AG04449 (cell line): ENCODE results near the gene SEC14L3.

Source experiments
- CTCF ChIA-PET: fragments of 350-600 bp; formaldehyde crosslinking; extraction: SDS; loops from one replicate; lab custom pipeline; 2021; ENCODE audit warnings: antibody characterized with exemption; lab: Yijun Ruan, JAX
- POLR2A ChIA-PET: fragments of 400-600, 350-600 bp; formaldehyde crosslinking; extraction: SDS; loops from one replicate; lab custom pipeline; 2020; ENCODE audit warnings: antibody characterized with exemption, inconsistent platforms; lab: Yijun Ruan, JAX
- DNase-seq: peaks from one replicate; pipeline ENCODE4 v3.0.0-alpha.2; 2010; ENCODE audit warnings: low read depth, low spot score
- H3K4me3 ChIP-seq: 2 replicates; pipeline ENCODE4 v1.5.1; 2011; ENCODE audit warnings: low read depth, mild to moderate bottlenecking, control low read depth, low read length
- CTCF ChIP-seq: IDR thresholded peaks from one replicate; pipeline ENCODE4 v1.5.1; 2011; ENCODE audit warnings: mild to moderate bottlenecking, moderate library complexity, low read length, control low read depth, inconsistent platforms; ENCODE audit not compliant: insufficient read depth; ENCODE audit errors: missing control alignments

Gene SEC14L3

GRCh38 chr22:30425327-30425615, 46.5 kb downstream of the SEC14L3 start:
- no peak for DNase-seq
- POLR2A ChIA-PET = interaction anchor here (0.6 to 5.4 kb wide), 3 partner anchors 11 to 35 kb away, joined by 3 to 46 read pairs (median 4); partner anchors contain the start of gene SEC14L2
- H3K4me3 ChIP-seq = peak overlapping the region; percentile 69
- TF ChIP-seq CTCF = no peak
- CTCF ChIA-PET = interaction anchor here (0.8 to 12.4 kb wide), 13 partner anchors 8 to 329 kb away, joined by 3 to 129 read pairs (median 7); partner anchors contain the start of genes CASTOR1, RNF215 and SEC14L2

GRCh38 chr22:30424534-30425326, 47.1 kb downstream of the SEC14L3 start:
- no peak for DNase-seq
- peak overlapping the region; percentile 69 for H3K4me3 ChIP-seq
- ChIA-PET POLR2A (interaction anchor here (0.6 to 5.4 kb wide), 11 partner anchors 8 to 164 kb away, joined by 3 to 46 read pairs (median 4); partner anchors contain the start of genes CCDC157, SEC14L2 and SF3A1), CTCF (interaction anchor here (0.8 to 12.4 kb wide), 16 partner anchors 9 to 330 kb away, joined by 3 to 129 read pairs (median 5); partner anchors contain the start of genes CASTOR1, RNF215, SEC14L2 and SLC35E4)
- TF ChIP-seq CTCF = no peak

GRCh38 chr22:30423959-30424533, 47.8 kb downstream of the SEC14L3 start:
- CTCF ChIA-PET = interaction anchor here (1.2 to 12.4 kb wide), 14 partner anchors 10 to 330 kb away, joined by 3 to 129 read pairs (median 6); partner anchors contain the start of genes CASTOR1, RNF215, SEC14L2 and SLC35E4
- POLR2A ChIA-PET = interaction anchor here (0.7 to 5.4 kb wide), 14 partner anchors 9 to 163 kb away, joined by 3 to 46 read pairs (median 4); partner anchors contain the start of genes CCDC157, RNF215, SEC14L2 and SF3A1
- no peak for TF ChIP-seq CTCF

GRCh38 chr22:30423301-30423958, 48.4 kb downstream of the SEC14L3 start:
- ChIA-PET CTCF (interaction anchor here (1.0 to 12.4 kb wide), 10 partner anchors 10 to 135 kb away, joined by 3 to 129 read pairs (median 6); partner anchors contain the start of genes CASTOR1, RNF215 and SEC14L2), POLR2A (interaction anchor here (0.7 to 5.4 kb wide), 14 partner anchors 10 to 162 kb away, joined by 3 to 46 read pairs (median 4); partner anchors contain the start of genes CCDC157, RNF215, SEC14L2 and SF3A1)
- DNase-seq = no peak
- TF ChIP-seq CTCF = no peak
- peak overlapping the region; percentile 66 for H3K4me3 ChIP-seq

More at GRCh38 chr22:30423959-30424533, 47.8 kb downstream of the SEC14L3 start:
- peak; percentile 98 for DNase-seq
- peak overlapping the region; percentile 69 for H3K4me3 ChIP-seq

- no peak for TF ChIP-seq CTCF
- ChIA-PET CTCF (interaction anchor here (0.6 to 12.4 kb wide), 9 partner anchors 15 to 169 kb away, joined by 3 to 129 read pairs (median 3); partner anchors contain the start of genes CASTOR1, RNF215 and SEC14L2), POLR2A (interaction anchor here (1.5 to 5.4 kb wide), 7 partner anchors 9 to 66 kb away, joined by 4 to 46 read pairs (median 7); partner anchors contain the start of genes CCDC157, SEC14L2 and SF3A1)
- peak overlapping the region; percentile 66 for H3K4me3 ChIP-seq
- peak; percentile 76 for DNase-seq
Observed at GRCh38 chr22:30422481-30423300, 49.1 kb downstream of the SEC14L3 start.
